Cardiac fibroblast (primary cell): ENCODE measurements around the gene SCP2.

Source experiments
- DNase-seq, 2 donors: peaks; one replicate each; pipeline versions ENCODE4 v3.0.0 to v3.0.0-alpha.2; 2010; ENCODE audit warnings: low read depth in 2 of 2
- H3K4me3 ChIP-seq, 2 donors: replicated peaks in 1 of 2; 1 replicate in 1 of 2; 2 replicates in 1 of 2; pipeline ENCODE4 v1.5.1; 2011; ENCODE audit warnings: low read depth in 2 of 2, low read length in 2 of 2, mild to moderate bottlenecking in 2 of 2, moderate library complexity in 1 of 2
- CTCF ChIP-seq: IDR thresholded peaks from one replicate; pipeline ENCODE4 v1.5.1; 2011; ENCODE audit warnings: low read depth, mild to moderate bottlenecking, low read length, inconsistent platforms

The SCP2 gene

GRCh38 chr1:52916241-52916975 lies 10.7 kb upstream of the SCP2 start:
- H3K4me3 ChIP-seq, result no peak overlapping the region
- no peak for TF ChIP-seq CTCF
- DNase-seq, result no peak

- peak in 1 of 2 donors; percentile 26 for DNase-seq
- TF ChIP-seq CTCF, result no peak
- H3K4me3 ChIP-seq, result no peak overlapping the region
Observed at GRCh38 chr1:52917156-52917555, 9.9 kb upstream of the SCP2 start.

GRCh38 chr1:52917581-52917980 lies 9.5 kb upstream of the SCP2 start:
- no peak for TF ChIP-seq CTCF
- no peak for DNase-seq
- no peak overlapping the region for H3K4me3 ChIP-seq

GRCh38 chr1:52918201-52918600 lies 8.9 kb upstream of the SCP2 start:
- no peak for DNase-seq
- TF ChIP-seq CTCF, result no peak
- no peak overlapping the region for H3K4me3 ChIP-seq

GRCh38 chr1:52919051-52919722 lies 7.9 kb upstream of the SCP2 start:
- TF ChIP-seq CTCF, result no peak
- DNase-seq, result no peak
- no peak overlapping the region for H3K4me3 ChIP-seq

- H3K4me3 ChIP-seq, result no peak overlapping the region
- DNase-seq, result no peak
- TF ChIP-seq CTCF, result no peak
Observed at GRCh38 chr1:52919723-52920483, 7.2 kb upstream of the SCP2 start.
